ENCODE measurements around the gene PRELID2.

DNA sequence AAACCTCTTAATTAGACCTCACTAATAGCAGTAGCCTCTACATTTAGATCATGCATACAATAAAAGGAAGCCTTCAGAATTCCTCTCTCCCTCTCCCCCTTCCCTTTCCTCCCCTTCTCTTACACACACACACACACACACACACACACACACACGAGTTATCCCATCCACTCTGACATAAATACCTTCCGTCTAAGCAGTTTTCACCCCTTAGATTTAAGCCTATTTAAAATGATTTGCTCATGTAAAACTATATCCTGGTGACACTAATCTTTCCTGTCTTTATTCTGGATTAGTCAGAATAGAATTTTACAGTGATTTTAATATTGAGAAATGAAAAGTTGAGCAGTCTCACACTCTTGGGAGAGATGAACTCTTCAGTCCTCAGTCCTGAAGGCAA, 35.0 kb downstream of the PRELID2 start:
- no peak for TF ChIP-seq EZH2 (IDR thresholded peaks at IDR 0.05; ENCODE audit: borderline replicate concordance)
- no peak for TF ChIP-seq EZH2phosphoT487 (IDR thresholded peaks at IDR 0.05; ENCODE audit: low read depth, severe bottlenecking, unreplicated experiment)
- TF ChIP-seq, protein P1, sequence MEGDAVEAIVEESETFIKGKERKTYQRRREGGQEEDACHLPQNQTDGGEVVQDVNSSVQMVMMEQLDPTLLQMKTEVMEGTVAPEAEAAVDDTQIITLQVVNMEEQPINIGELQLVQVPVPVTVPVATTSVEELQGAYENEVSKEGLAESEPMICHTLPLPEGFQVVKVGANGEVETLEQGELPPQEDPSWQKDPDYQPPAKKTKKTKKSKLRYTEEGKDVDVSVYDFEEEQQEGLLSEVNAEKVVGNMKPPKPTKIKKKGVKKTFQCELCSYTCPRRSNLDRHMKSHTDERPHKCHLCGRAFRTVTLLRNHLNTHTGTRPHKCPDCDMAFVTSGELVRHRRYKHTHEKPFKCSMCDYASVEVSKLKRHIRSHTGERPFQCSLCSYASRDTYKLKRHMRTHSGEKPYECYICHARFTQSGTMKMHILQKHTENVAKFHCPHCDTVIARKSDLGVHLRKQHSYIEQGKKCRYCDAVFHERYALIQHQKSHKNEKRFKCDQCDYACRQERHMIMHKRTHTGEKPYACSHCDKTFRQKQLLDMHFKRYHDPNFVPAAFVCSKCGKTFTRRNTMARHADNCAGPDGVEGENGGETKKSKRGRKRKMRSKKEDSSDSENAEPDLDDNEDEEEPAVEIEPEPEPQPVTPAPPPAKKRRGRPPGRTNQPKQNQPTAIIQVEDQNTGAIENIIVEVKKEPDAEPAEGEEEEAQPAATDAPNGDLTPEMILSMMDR (IDR thresholded peaks at IDR 0.05; ENCODE audit: poor library complexity), result no peak

All from hepatocyte (in vitro differentiated cells).